ENCODE measurements around the gene MED12L. TPM values are rescaled to one million over a fixed set of nuclear protein-coding genes. Genes with fewer than 3 reads are reported as not detected.

The MED12L gene
- polyA plus RNA-seq, 1 of the 3 experiments (the other 2 are of a cell fraction): 0.03 TPM

DNA sequence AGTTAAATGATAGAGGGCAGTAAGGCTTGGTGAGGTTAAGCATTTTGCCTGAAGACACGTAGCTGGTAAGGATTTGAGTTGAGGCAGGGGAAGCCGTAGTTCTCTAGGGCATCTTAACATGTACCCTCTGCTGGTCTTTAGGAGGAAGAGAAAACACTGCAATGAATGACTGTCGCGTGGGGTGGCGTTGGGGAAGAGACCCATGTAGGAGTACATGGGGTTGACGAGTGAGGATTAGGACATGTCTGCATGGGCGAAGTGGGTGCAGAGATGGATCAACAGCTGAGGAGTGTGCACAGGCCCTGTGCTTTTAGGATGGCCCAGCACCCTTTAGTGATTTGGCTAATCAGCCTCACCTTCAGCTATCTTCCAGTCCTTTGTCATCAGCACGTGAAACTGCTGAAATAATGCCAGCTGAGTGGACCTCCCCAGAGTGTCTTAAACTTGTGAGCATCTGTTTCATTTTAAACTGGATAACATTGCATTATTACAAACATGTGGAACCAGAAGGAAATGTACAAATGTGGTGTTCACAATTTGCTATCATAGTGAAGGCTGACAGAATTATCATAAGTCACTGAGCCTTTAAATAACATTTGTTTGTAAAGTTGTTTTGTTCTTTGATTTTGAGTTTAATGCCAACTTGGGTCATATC, 177.5 kb downstream of the MED12L start:
- WGBS (ENCODE audit: low lambda C conversion rate): 64% methylated on average over 8 of the region's 8 CpGs
- POLR2A ChIA-PET: no interaction called here
- Histone ChIP-seq H4K20me1 (ENCODE audit: insufficient read depth) (no peaks in the 10 kb centered on the region), H3K4me1 (ENCODE audit: control insufficient read depth in 1 of 2, insufficient read depth in 2 of 2, low read depth in 1 of 2, low read length in 1 of 2) (peaks cover 0 to 6% of the 10 kb centered on the region in 2 experiments; a peak in 2 of 4 replicates), H3K4me3 (ENCODE audit: low read depth in 2 of 2, low read length in 1 of 2) (no peak overlapping the region), H2AFZ (ENCODE audit: low read depth) (no peak overlapping the region), H3F3A (replicated peaks; ENCODE audit: insufficient read depth) (no peaks in the 10 kb centered on the region), H3K79me2 (ENCODE audit: insufficient read depth) (no peaks in the 10 kb centered on the region), H3K9me2 (no peaks in the 10 kb centered on the region), H3K9ac (no peak overlapping the region), H3K9me3 (no peaks in the 10 kb centered on the region), H3K4me2 (no peak overlapping the region), H3K27ac (ENCODE audit: low read depth in 2 of 2, low read length in 1 of 2) (no peak overlapping the region), H3K36me3 (replicated peaks in 1 of 2; ENCODE audit: control insufficient read depth in 1 of 2, insufficient read depth in 2 of 2, low read length in 1 of 2) (no peaks in the 10 kb centered on the region), H3K27me3 (ENCODE audit: insufficient read depth) (peaks cover 9% of the 10 kb centered on the region)
- CTCF ChIA-PET: interaction anchor here (0.7 to 2.2 kb wide), 5 partner anchors 35 to 539 kb away, joined by 3 to 7 read pairs (median 3); no protein-coding TSS in a partner anchor
- no peak for DNase-seq
- TF ChIP-seq EP300 (IDR thresholded peaks at IDR 0.05; ENCODE audit: borderline replicate concordance in 1 of 2, low read depth in 1 of 2, low read length in 1 of 2): no peak
- no peak for TF ChIP-seq SMC3 (IDR thresholded peaks at IDR 0.05; ENCODE audit: low read depth, low read length)
- TF ChIP-seq, protein P1, sequence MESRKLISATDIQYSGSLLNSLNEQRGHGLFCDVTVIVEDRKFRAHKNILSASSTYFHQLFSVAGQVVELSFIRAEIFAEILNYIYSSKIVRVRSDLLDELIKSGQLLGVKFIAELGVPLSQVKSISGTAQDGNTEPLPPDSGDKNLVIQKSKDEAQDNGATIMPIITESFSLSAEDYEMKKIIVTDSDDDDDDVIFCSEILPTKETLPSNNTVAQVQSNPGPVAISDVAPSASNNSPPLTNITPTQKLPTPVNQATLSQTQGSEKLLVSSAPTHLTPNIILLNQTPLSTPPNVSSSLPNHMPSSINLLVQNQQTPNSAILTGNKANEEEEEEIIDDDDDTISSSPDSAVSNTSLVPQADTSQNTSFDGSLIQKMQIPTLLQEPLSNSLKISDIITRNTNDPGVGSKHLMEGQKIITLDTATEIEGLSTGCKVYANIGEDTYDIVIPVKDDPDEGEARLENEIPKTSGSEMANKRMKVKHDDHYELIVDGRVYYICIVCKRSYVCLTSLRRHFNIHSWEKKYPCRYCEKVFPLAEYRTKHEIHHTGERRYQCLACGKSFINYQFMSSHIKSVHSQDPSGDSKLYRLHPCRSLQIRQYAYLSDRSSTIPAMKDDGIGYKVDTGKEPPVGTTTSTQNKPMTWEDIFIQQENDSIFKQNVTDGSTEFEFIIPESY (IDR thresholded peaks at IDR 0.05; ENCODE audit: borderline replicate concordance, low read depth): no peak
- TF ChIP-seq MXI1 (IDR thresholded peaks at IDR 0.05; ENCODE audit: low read depth, low read length): no peak
- no peak for TF ChIP-seq RFX5 (IDR thresholded peaks at IDR 0.05; ENCODE audit: low read length)
- no peak for TF ChIP-seq RAD21 (IDR thresholded peaks at IDR 0.05; ENCODE audit: low read length)
- no peak for TF ChIP-seq EZH2phosphoT487 (IDR thresholded peaks at IDR 0.05; ENCODE audit: borderline replicate concordance, low read depth)
- TF ChIP-seq NRF1 (IDR thresholded peaks at IDR 0.05; ENCODE audit: low read depth, low read length): no peak
- TF ChIP-seq CHD2 (IDR thresholded peaks at IDR 0.05; ENCODE audit: low read length, partially characterized antibody): no peak
- TF ChIP-seq, protein P2, sequence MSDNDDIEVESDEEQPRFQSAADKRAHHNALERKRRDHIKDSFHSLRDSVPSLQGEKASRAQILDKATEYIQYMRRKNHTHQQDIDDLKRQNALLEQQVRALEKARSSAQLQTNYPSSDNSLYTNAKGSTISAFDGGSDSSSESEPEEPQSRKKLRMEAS (IDR thresholded peaks at IDR 0.05; ENCODE audit: low read depth): no peak
- no peak for TF ChIP-seq JUND (IDR thresholded peaks at IDR 0.05)
- no peak for TF ChIP-seq CTCF (IDR thresholded peaks at IDR 0.05)
- TF ChIP-seq RCOR1 (IDR thresholded peaks at IDR 0.05; ENCODE audit: low read length): no peak
- no peak for TF ChIP-seq FOXJ3 (CRISPR knock-in tag; IDR thresholded peaks at IDR 0.05)
- no peak for TF ChIP-seq ELF1 (IDR thresholded peaks at IDR 0.05)
- no peak for TF ChIP-seq GATA2 (CRISPR knock-in tag; IDR thresholded peaks at IDR 0.05)
- no peak for TF ChIP-seq TCF12 (IDR thresholded peaks at IDR 0.05)
- TF ChIP-seq SIN3A (IDR thresholded peaks at IDR 0.05; ENCODE audit: borderline replicate concordance, low read depth, low read length): no peak
- no peak for TF ChIP-seq NFIC (IDR thresholded peaks at IDR 0.05; ENCODE audit: borderline replicate concordance)
- TF ChIP-seq, protein P3, sequence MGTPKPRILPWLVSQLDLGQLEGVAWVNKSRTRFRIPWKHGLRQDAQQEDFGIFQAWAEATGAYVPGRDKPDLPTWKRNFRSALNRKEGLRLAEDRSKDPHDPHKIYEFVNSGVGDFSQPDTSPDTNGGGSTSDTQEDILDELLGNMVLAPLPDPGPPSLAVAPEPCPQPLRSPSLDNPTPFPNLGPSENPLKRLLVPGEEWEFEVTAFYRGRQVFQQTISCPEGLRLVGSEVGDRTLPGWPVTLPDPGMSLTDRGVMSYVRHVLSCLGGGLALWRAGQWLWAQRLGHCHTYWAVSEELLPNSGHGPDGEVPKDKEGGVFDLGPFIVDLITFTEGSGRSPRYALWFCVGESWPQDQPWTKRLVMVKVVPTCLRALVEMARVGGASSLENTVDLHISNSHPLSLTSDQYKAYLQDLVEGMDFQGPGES (IDR thresholded peaks at IDR 0.05; ENCODE audit: low read depth, low read length): no peak

All from SK-N-SH (cell line).